Measurements from ENCODE around the gene CEACAM20. TPM values are rescaled to one million over a fixed set of nuclear protein-coding genes. Genes with fewer than 3 reads are reported as not detected.

CEACAM20 gene
- total and polyA plus RNA-seq, 2 experiments from 2014 or later = not detected

DNA sequence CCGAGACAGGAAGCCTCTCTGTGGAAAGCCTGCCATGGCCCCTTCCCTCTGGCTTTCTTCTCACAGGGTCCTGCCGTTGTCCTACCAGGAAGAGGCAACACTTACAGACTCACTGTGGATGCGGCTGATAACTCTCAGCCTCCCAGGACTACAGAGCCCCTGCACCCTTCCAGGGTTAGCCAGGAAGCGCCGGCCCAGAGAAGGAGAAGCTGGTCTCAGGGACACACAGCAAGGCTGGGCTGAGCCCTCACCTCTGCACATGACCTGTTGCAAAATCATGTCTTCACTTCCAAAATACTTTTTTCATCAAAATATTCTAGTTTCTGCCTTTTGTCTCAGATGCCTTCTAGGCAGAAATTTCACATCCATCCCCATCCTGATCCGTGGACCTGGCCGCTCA lies 1.9 kb downstream of the CEACAM20 start:
- DNase-seq = no peak
- 39 to 44% methylated on average over 7 of the region's 7 CpGs for WGBS, 2 experiments (ENCODE audit: low coverage in 1 of 2, low lambda C conversion rate in 2 of 2, missing lambda C conversion rate in 2 of 2)
- Histone ChIP-seq H3K27me3 (replicated peaks; ENCODE audit: insufficient read depth) (peaks cover 27% of the 10 kb centered on the region), H3K9ac (no peak overlapping the region), H3K4me1 (ENCODE audit: insufficient read depth) (no peaks in the 10 kb centered on the region), H4K20me1 (ENCODE audit: insufficient read depth) (no peaks in the 10 kb centered on the region), H3K9me3 (ENCODE audit: low read depth) (no peaks in the 10 kb centered on the region), H3K4me2 (ENCODE audit: unreplicated experiment) (no peak overlapping the region), H3K36me3 (ENCODE audit: low read depth) (no peaks in the 10 kb centered on the region), H2AFZ (no peak overlapping the region), H3K27ac (no peak overlapping the region), H3K9me2 (ENCODE audit: insufficient read depth) (no peaks in the 10 kb centered on the region), H3F3A (ENCODE audit: insufficient read depth) (no peaks in the 10 kb centered on the region), H3K4me3 (no peak overlapping the region), H3K79me2 (ENCODE audit: insufficient read depth) (no peaks in the 10 kb centered on the region)
- in situ Hi-C loops (cut with MboI) = no loop called here
- TF ChIP-seq EZH2 (IDR thresholded peaks at IDR 0.05; ENCODE audit: insufficient read depth, poor library complexity, severe bottlenecking) = no peak
- TF ChIP-seq EZH2phosphoT487 (IDR thresholded peaks at IDR 0.05; ENCODE audit: insufficient read depth, low read depth) = no peak

- Histone ChIP-seq H3K4me1 (ENCODE audit: insufficient read depth) (no peaks in the 10 kb centered on the region), H3K9me3 (ENCODE audit: low read depth) (no peaks in the 10 kb centered on the region), H3K4me2 (ENCODE audit: unreplicated experiment) (no peak overlapping the region), H3F3A (ENCODE audit: insufficient read depth) (no peaks in the 10 kb centered on the region), H3K9ac (no peak overlapping the region), H4K20me1 (ENCODE audit: insufficient read depth) (no peaks in the 10 kb centered on the region), H3K4me3 (no peak overlapping the region), H3K27ac (no peak overlapping the region), H3K9me2 (ENCODE audit: insufficient read depth) (no peaks in the 10 kb centered on the region), H3K27me3 (replicated peaks; ENCODE audit: insufficient read depth) (peaks cover 22% of the 10 kb centered on the region), H2AFZ (no peak overlapping the region), H3K36me3 (ENCODE audit: low read depth) (no peaks in the 10 kb centered on the region), H3K79me2 (ENCODE audit: insufficient read depth) (no peaks in the 10 kb centered on the region)
- WGBS, 2 experiments (ENCODE audit: low coverage in 1 of 2, low lambda C conversion rate in 2 of 2, missing lambda C conversion rate in 2 of 2) = 22 to 34% methylated on average over 4 of the region's 4 CpGs
- in situ Hi-C loops (cut with MboI) = no loop called here
- no peak for DNase-seq
- no peak for TF ChIP-seq EZH2phosphoT487 (IDR thresholded peaks at IDR 0.05; ENCODE audit: insufficient read depth, low read depth)
- no peak for TF ChIP-seq EZH2 (IDR thresholded peaks at IDR 0.05; ENCODE audit: insufficient read depth, poor library complexity, severe bottlenecking)
Measured at GRCh38 chr19:44525721-44526430, 3.6 kb downstream of the CEACAM20 start.

GRCh38 chr19:44521370-44521769 lies 8.1 kb downstream of the CEACAM20 start:
- Histone ChIP-seq H3K36me3 (ENCODE audit: low read depth) (no peaks in the 10 kb centered on the region), H3K79me2 (ENCODE audit: insufficient read depth) (no peaks in the 10 kb centered on the region), H3K9me3 (ENCODE audit: low read depth) (no peaks in the 10 kb centered on the region), H3K27ac (no peak overlapping the region), H3K27me3 (replicated peaks; ENCODE audit: insufficient read depth) (no peaks in the 10 kb centered on the region; the same call in none of the 2 replicates), H3K4me2 (ENCODE audit: unreplicated experiment) (no peak overlapping the region), H3K9ac (no peak overlapping the region), H2AFZ (no peak overlapping the region), H3F3A (ENCODE audit: insufficient read depth) (no peaks in the 10 kb centered on the region), H3K9me2 (ENCODE audit: insufficient read depth) (no peaks in the 10 kb centered on the region), H4K20me1 (ENCODE audit: insufficient read depth) (no peaks in the 10 kb centered on the region), H3K4me1 (ENCODE audit: insufficient read depth) (no peaks in the 10 kb centered on the region), H3K4me3 (no peak overlapping the region)
- in situ Hi-C loops (cut with MboI) = no loop called here
- 70 to 82% methylated on average over 2 of the region's 2 CpGs for WGBS, 2 experiments (ENCODE audit: low coverage in 1 of 2, low lambda C conversion rate in 2 of 2, missing lambda C conversion rate in 2 of 2)
- no peak for TF ChIP-seq EZH2 (IDR thresholded peaks at IDR 0.05; ENCODE audit: insufficient read depth, poor library complexity, severe bottlenecking)
- TF ChIP-seq EZH2phosphoT487 (IDR thresholded peaks at IDR 0.05; ENCODE audit: insufficient read depth, low read depth) = no peak
- no peak for DNase-seq

- in situ Hi-C loops (cut with MboI) = no loop called here
- H3K27me3 ChIP-seq (replicated peaks; ENCODE audit: insufficient read depth) = no peaks in the 10 kb centered on the region; the same call in none of the 2 replicates
- H3K9me2 ChIP-seq (ENCODE audit: insufficient read depth) = no peaks in the 10 kb centered on the region
- H3K4me2 ChIP-seq (ENCODE audit: unreplicated experiment) = no peak overlapping the region
- DNase-seq = no peak
- no peaks in the 10 kb centered on the region for H3F3A ChIP-seq (ENCODE audit: insufficient read depth)
- no peak overlapping the region for H2AFZ ChIP-seq
- no peak overlapping the region for H3K27ac ChIP-seq
- TF ChIP-seq EZH2 (IDR thresholded peaks at IDR 0.05; ENCODE audit: insufficient read depth, poor library complexity, severe bottlenecking) (no peak), EZH2phosphoT487 (IDR thresholded peaks at IDR 0.05; ENCODE audit: insufficient read depth, low read depth) (no peak)
- no peaks in the 10 kb centered on the region for H4K20me1 ChIP-seq (ENCODE audit: insufficient read depth)
- no peak overlapping the region for H3K4me3 ChIP-seq
- no peaks in the 10 kb centered on the region for H3K9me3 ChIP-seq (ENCODE audit: low read depth)
- WGBS, 2 experiments (ENCODE audit: low coverage in 1 of 2, low lambda C conversion rate in 2 of 2, missing lambda C conversion rate in 2 of 2) = 34 to 38% methylated on average over 7 of the region's 7 CpGs
- H3K79me2 ChIP-seq (ENCODE audit: insufficient read depth) = no peaks in the 10 kb centered on the region
- H3K9ac ChIP-seq = no peak overlapping the region
- H3K4me1 ChIP-seq (ENCODE audit: insufficient read depth) = no peaks in the 10 kb centered on the region
- H3K36me3 ChIP-seq (ENCODE audit: low read depth) = no peaks in the 10 kb centered on the region
Measured at GRCh38 chr19:44517146-44517545, 12.3 kb downstream of the CEACAM20 start.

Data from GM23248 (cell line).